CD1c-positive myeloid dendritic cell (primary cell): ENCODE results near the gene SRCIN1.

Experiments
- DNase-seq: peaks from one replicate; pipeline ENCODE4 v3.0.0-alpha.2; 2016; ENCODE audit errors: extremely low spot score

SRCIN1 gene

DNA sequence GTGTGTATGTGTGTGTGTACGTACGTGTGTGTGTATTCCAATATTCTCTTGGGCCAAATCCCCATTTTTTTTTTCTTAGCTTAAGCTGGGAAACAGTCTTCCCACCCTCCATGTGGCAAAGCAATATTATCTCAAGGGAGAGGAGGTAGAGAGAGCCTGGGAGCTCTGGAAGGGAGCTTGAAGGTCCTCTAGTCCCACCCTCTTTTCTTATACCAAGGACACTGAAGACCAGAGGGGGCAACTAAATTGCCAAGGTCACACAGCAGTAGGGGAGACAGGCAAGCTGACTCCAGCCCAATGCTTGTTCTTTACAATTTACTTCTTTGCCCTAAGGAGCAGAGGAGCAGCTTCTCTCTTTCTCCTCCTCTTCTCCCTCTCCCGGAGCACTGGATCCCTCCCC is 6.8 kb downstream of the SRCIN1 start:
- DNase-seq: no peak

DNA sequence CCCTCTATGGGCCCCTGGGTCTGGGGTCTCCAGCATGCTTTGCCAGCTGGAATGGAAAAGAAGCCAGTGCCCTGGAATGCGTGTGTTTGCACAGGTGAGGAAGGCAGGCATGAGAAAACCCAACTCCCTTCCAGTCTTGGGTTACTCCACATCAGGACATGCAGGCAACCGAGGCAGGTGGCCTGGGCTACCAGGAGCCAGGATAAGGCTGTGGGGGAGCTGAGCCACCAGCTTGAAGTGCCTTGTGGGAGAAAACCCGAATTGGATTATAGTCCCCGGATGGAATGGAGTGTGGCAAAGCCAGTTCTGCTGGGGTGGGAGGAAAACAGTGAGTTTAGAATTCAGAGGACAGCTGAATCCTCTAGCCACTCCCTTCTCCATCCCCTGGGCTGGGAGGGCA is 7.2 kb downstream of the SRCIN1 start:
- no peak for DNase-seq

DNA sequence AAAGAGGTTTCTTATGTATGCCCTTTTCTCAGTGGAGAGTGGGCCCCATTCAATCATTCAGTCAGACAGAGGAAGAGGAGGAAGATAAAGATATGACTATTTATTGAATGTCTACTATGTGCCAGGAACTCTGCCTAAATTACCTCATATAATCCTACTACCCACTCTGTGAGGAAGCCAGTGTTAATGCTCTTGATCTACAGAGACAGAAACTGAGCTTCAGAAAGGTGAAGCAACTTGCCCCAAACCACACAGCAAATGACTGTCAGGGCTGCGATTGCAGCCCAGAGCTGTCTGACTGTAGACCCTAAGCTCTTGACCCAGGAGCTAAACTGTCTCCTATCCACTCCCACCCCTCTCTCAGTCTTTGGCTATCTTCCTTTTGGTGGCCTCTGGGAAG is 8.4 kb downstream of the SRCIN1 start:
- DNase-seq: no peak

DNA sequence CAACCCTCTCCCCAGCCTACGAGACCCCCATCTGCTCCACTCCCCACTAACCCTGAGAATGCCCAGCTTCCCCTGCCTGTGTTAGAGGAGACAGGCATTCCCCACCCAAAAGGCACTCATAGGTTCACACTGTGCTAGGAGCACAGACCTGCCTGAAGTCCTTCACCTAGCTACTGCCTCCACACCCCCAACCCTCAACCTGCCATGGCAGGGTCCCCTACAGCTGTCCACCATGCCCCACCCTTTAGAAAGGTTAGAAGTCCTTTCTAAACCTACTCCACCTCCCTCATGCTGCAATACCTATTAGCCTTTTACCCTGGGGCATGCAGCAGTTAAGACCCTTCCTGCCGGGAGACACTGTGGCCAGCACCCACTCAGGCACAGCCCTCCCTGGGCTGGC is 9.1 kb downstream of the SRCIN1 start:
- no peak for DNase-seq

DNA sequence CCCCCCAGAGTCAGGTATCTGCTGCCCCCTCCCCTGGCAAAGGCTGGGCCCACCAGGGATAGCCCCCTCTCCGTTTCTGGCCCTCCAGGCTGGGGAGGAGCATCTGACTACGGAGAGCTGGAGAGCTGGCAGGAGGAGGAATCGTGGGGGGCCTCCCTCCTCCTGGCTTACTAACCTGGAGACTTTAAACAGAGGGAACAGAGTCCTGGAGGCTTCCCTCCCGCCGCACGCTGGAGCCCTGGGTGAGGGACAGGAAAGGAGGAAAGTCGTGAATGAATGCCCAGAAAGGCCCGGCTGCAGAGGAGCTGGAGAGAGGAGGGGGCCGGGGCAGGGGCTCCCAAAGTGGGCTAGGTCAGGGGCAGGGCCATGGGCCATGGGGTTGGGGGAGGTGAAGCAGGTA is 9.9 kb downstream of the SRCIN1 start:
- no peak for DNase-seq

DNA sequence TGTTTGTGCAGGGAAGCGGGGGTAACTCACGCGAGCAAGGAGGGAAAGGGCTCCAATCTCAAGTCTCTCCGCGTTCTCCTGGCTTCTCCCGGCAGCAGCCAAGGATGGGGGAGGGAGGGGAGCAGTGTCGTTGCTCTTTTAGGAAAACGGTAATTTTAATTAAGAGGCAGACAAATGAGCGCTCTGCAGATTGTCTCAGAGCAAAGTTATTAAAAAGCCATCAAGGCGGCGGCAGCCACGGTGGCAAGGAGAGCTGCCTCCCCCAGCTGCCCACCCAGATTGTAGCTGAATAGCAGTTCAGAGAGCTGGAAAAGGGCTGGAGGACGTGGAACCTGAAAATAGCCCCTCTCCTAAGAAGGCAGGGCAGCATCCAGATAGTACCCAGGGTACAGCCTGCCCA is 11.6 kb downstream of the SRCIN1 start:
- no peak for DNase-seq

DNA sequence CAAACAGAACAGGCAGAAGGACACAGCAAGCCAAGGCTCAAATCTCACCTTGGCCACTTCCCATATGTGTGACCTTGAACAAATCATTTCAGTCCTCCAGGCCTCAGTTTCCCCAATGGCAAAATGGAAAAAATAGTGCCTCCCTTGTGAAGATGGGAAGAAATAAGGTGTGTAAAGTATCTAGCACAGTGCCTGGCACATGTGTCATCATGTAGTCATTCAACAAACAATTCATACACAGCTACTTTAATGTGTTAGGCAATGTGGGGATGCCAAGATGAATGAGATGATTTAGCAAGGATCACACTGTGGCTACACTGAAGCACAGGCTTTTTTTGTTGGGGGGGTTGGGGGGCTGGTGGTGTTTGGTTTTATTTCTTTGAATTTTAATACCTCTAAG is 13.3 kb downstream of the SRCIN1 start:
- DNase-seq: no peak

DNA sequence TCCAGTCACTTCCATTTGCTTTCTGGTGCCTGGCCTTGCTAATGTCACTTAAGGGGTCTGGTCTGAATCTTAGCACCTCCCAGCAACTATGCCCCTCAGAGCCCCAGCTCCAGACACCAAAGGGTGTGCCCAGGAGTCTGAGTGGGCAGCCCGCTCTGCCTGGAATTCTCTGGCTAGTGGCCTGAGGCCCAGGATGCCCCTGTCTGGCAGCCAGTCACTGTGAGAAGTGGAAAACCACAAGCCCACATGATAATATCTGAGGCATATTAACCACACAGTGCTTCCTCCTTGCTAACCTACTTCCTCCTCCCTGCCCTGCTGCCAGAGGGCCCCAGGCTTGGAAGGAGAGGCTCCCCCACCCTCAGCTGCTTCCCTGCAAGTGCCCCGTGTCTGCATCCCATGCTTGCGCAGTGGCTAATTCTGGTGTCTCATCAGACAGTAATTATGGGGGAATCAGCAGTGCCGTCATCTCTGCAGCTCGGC is 14.0 kb downstream of the SRCIN1 start:
- peak; percentile 86 for DNase-seq

DNA sequence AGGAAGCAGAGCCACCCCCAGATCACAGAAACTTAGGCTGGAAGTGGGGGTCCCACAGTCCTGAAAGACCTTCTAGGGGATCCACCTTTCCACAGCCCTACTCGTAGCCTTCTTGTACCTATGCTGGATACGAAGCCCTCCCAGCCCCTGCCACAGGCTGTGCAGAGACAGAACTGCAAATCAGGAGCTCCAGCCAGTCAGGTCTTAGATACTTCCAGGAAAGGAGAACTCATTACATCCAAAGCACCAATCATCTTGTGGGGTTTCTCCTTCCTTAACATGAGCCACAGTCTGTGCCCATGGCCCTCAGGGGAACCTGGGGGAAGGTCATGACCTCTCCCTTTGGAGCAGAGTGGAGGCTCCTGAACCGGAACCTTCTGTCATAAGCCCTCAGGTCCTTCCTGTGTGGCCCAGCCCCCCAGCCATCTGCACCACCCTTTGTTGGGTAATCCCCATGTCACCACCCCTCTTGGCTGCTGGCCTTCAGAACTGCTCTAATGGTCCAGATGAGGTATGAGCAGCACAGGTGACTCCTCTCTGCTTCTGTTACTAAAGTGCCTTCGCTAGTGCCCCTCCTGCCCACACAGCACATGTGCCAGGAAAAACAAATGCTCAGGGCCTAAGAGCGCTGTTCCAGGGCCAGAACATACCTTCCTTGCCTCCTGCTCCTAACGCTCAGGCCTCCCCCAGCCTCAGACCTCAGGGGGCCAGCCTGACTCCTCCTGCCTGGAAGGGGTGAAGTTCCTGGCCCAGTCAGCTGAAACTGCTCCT is 14.6 kb downstream of the SRCIN1 start:
- DNase-seq: peak; percentile 88

DNA sequence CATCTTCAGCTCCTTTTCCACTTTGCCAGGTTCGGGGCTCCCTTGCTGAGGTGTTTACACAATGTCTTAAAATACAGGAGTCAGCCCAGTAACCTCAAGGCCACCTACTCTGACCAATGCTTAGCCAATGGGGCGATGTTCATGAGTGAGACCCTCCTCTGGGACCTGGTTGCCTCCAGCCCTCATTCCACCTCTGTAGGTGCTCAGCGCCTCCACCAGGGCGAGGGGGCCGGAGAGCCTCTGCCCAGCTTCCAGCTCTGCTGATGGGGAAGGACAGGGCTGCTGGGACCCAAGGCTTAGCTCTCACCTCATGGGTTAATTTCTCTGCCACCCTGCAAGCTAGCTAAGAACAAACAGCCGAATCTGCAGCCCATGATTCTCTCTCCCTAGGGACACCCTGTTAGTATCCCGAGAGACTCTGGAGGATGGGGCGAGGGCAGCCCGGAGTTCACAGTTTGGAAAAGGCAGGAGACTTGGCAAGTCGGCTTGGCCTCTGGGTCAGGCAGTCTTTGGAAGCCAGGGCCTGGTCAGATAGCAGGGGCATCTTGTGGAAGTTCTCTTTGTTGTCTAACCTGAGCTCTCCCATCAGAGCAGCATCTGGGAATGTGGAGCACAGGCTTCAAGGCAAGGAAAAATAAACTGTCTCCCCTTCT is 16.2 kb downstream of the SRCIN1 start:
- DNase-seq: no peak

DNA sequence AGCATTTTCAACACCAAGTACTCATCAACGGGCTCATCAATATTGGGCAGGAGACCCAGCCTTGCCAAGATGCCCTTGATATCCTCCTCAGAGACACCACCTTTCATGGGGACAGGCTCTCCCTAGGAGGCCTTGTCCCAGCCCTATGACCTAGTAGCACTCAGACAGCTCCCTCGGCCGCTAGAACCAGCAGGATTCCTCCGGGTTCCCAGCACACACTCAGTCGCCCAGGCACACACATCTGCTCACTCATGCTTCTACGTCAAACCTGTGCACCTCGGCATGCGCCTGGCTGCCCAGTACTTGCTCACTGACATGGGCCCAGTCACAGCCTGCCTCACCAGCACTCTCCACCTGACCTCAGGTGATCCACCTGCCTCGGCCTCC is 17.0 kb downstream of the SRCIN1 start:
- no peak for DNase-seq

DNA sequence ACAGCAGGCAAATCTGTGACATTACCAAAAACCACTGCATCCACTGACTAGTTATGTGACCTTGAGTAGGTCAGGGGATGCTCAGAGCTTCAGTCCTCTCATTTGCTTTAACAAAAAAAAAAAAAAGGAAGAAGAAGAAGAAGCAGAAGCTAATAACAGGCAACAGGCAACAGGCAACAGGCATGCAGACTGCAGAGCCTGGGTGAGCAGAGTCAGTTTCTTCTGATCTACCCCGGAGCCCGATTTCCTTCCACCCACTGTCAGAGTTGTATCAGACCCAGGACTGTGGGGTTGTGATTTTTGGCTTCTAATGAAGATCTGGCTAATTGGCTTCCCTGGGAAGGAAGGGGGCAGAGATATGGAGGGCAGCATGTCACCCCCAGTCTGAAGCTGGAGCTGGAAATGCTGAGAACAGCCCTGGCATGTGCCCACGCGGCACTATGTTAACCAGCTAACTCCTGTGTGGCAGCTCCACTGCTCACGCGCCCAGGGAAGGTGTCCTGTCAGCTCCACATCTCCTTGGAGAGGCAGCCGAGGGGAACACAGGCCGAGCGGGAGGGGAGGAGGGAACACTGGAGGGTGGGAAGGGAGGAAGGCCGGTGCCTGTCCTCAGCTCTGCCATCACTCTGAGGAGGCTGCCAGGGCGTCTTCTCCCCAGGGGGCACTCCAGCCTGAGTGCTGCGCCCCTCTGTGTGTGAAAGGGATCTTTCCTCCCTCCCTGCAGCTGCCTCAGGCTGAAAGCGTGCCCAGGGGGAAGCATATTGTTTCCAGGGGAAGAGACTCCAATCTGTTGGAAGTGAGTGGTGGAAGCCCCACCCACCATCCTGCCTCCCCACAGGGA is 17.6 kb downstream of the SRCIN1 start:
- DNase-seq: peak; percentile 37

DNA sequence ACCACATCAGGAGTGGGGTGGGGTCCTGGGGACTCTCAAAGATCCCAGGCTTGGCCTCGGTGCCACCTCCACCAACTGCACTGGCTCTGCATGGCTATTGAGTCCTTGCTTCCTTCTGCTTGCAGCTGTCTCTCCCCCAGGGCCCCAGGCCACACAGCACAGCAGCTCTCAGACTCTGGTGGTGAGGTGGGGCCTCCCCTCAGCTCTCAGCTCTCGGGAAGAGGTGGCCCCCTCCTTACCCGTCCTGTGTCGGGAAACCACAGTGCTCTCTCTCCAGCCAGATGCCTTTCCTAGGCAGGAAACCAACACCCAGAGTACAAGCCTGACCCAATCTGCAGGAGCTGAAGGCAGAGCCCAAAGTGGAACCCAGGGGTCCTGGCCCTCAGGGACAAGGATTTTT is 18.5 kb downstream of the SRCIN1 start:
- no peak for DNase-seq

DNA sequence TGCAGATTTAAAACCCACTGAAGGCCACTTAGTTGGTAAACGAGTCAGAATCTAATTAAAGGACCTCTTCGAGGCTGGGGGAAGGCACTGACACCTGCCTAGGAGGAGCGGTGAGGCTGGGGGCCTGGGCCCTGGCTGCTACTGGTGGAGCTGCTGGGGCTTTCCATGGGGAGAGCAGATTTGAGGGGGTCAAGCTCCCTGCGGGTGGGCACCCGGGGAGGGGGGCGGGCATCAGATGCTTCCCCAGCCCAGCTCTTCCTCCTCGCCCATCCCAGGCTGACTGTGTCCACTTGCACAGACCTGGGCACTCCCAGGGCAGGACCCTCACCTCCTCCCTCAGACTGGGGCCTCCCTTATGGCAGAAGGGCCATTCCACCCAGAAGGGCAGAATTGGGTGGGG is 19.0 kb downstream of the SRCIN1 start:
- DNase-seq: no peak

DNA sequence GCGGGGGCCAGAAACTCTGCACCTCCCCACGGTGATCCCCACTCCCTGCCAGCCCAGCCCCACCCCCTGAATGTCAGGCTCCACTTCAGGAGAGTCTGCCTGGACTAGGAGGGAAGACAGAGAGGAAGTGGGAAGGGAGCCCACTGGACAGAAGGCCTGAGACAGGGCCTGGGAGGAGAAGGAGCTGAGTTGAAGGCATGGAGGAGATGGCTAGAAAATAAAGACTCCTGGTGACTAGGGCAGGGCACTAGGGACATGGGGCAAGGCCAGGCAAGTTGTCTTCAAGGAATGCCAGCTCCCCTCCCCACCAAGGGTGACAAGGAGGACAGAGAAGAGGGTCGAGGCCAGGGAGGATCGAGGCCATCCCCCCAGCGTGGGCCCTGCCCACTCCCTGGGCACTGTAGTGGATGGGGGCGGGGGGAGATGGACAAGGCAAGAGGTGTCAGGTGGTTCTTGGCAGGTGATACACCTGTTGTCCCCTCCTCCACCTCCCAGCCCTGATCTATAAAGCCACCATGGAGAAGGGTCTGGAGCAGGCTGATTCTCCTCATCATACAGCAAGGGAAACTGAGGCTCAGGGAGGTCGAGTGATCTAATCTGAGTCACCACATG is 19.7 kb downstream of the SRCIN1 start:
- no peak for DNase-seq

DNA sequence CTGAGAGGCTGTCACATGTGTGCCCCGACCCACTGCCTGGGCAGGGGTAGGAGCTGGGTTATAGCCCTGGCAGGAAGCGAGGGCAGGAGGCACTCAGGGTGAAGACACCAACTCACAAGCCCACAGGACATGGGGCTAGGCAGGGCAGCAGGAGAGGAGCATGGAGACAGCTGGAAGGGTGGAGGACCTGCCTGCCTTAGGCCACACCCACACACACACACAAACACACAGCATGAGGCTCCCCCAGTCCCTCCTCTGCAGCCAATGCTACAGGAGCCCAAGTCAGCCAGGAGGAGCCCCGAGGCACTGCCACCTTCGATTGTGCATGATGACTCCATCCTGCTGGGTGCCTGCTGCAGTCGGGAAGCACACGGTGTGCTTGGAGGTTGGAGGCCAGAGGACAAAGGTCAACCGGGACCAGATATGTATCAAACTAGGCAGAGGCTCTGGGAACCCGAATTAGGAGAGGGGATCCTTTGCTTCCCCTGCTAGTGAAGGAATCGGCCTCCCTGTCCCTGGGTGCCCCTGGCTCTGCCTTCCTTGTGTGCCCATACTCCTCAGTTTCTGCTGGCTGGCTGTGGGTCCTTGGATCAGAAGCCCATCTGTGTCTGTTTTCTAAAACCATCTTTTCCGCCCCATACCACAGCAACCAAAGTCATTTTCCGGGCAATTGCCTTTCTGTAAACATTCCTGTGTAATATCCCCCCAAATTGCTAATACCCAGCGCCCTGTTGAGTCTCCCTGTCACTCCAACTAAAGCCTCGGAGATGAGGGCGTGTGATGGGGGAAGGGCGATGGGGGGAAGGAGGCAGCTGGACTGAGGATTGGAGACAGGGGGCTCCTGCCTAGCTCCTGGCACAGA is 20.5 kb downstream of the SRCIN1 start:
- no peak for DNase-seq

DNA sequence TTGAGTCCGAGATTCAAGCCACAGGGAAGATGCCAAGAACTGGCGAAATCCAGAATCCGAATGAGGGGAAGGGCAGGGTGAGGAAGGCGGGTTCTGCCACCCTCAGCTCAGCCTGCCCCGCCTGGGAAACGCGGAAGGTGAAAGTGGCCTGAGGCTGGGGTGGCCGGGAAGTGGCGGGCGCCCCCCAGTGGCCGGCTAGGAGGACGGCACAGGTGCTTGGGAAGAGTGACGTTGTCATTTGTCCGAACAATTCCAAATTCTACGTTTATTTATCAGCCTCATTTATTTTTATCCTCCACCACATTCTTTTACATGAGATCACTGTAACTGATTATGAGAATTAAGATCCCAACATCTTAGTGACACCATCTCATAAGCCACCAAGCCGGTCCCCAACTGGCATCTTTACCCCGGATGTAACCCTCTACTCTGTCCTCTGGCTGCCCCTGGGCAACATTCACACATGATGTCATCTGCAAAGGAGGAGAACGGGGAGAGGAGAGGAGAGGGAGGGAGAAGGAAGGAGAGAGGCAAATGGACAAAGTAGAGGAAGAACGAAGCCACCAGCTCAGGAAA is 21.3 kb downstream of the SRCIN1 start:
- DNase-seq: peak; percentile 76

DNA sequence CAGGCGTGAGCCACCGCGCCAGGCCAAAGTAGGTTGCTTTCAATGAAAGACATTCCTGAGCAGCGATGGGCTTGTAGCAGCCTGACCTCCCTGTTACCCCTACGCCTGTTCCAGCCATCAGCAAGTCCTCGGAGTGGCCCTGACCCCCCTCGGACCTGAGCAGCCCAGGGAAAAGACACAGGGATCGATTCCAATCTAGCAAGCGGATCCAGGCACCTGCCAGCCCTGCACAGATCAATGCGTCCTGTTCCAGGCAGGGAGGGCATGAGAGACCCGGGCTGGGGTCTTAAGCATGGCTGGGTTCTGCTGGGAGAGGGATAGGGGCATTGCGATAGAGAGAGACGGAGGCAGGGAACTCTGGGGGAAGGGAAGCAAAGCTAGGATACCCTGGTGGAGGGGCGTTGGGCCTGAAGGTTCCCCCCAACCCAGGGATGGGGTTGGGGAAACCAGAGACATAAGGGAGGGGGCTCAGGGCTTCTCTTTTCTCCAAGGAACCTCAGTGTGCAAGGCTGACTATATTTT is 21.9 kb downstream of the SRCIN1 start:
- DNase-seq: no peak

DNA sequence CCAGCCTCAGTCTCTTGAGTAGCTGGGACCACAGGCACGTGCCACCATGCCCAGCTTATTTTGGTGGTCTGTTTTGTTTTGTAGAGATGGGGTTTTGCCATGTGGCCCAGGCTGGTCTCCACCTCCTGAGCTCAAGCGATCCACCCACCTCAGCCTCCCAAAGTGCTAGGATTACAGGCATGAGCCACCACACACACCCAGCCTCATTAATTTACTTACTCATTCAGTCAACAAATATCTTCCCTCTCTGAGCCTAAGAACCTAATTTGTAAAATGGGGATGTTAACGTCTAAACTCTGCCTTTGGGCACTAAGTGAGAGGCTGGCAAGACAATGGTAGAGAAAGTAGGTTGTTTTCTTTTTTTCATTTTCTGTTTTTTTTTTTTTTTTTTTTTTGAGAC is 22.6 kb downstream of the SRCIN1 start:
- no peak for DNase-seq

DNA sequence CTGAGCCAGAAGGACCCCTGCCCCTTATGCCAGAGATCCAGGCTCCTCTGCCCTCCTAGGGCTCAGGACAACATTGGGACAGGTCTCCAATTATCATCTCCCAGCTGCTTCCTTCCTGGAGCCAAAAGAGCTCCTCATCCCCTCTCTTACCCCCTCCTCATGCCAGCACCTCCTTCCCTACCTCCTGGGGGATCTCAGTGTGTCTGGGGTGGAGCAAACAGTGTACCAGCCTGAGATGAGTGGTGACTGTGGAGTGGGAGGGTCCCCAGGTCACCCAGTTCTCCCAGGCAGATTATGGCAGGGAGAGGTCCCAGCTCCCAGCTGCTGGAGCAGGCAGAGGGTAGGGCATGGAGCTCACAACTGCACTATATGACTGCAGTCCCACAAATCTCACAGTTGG is 23.7 kb downstream of the SRCIN1 start:
- no peak for DNase-seq

DNA sequence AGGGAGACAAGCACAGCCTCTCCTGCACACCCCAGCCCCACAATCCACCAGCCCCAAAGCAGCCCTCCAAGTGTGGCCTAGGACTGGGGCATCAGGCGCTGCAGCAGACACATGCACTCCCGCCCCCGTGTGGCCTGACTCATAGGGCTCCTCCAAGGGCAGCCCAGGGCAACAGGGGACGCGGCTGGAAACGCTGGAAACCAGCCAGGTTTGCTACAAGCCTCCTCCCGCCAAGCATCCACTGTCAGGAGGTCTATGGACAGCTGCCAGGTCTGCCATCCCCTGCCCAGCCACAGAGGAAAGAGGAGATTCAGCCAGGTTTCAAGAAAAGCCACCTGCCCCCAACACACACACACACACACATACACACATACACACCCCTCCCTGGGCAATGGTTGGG is 25.8 kb downstream of the SRCIN1 start:
- DNase-seq: peak; percentile 68
